Measurements from ENCODE around the gene RAPGEF4.

RAPGEF4 gene

GRCh38 chr2:173048522-173048896 is 312.9 kb downstream of the RAPGEF4 start:
- DNase-seq, result no peak

DNA sequence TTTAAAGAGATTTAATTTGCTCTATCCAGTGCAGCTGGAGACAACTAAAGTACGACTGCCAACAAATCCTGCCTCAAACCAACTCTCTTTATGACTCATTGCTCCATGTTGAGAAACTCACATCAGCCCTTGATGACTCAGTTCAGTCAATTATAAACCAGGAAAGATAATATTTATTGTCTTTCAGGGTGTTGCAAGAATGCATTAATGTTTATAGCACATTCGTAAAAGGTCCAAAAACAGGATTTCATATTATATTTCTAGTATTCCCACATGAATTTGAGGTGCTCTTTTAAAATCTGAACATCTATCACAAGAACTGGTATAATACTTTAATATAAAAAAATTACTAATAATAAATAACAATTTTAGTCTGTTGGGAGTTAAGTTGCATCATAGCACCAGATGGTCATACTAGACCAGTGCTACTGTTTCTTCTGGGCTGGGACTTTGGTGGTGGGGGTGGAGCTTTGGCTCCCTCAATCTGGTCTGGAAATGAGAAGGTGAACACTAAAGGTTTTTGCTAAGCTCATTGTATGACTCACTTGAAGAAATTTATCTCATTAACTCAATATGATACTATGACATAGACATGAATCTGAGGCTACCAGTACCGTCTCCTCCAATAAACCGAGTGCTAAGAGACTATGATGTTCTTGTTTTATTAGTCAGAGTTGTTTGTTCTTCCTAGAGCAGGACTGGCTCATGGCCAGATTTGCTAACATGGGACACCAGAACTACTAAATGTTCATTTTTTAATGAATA is 313.4 kb downstream of the RAPGEF4 start:
- peak; percentile 44 for DNase-seq

DNA sequence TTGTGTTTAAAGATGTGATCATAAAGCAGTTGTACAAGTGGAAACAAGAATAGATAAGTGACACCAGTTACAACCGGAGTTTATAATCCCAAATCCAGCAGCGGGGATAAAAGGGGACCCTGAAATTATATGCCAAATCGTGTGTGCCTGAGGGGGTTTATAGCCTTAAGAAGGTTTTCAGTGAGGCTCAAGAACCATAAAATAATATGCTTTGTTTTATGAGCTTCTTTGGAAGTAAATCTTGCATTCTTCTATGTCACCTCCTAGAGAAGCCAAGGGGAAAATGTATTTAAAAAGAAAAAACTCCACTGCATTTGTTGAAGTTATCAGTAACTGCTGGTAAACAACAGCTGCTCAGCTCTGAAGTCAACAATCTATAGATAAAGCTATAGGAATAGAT is 314.2 kb downstream of the RAPGEF4 start:
- DNase-seq, result no peak

DNA sequence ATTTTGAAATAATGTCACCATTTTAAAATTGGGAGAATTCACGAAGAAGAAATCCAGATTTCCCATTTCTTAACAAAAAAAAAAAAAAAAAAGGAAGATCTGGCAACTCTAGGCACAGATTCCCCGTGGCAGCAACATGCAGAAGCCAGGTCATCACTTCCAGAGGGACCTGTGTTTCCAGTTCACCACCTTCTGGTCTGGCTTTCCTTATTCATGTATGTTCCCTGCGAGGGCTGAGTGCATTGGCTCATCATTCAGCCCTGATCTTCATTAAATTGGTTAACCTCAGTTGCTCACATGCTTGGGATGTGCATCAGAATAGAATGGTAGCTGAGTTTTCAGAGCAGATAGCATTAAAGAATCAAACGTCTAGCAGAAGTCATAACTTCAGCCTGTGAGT is 315.0 kb downstream of the RAPGEF4 start:
- DNase-seq, result no peak

DNA sequence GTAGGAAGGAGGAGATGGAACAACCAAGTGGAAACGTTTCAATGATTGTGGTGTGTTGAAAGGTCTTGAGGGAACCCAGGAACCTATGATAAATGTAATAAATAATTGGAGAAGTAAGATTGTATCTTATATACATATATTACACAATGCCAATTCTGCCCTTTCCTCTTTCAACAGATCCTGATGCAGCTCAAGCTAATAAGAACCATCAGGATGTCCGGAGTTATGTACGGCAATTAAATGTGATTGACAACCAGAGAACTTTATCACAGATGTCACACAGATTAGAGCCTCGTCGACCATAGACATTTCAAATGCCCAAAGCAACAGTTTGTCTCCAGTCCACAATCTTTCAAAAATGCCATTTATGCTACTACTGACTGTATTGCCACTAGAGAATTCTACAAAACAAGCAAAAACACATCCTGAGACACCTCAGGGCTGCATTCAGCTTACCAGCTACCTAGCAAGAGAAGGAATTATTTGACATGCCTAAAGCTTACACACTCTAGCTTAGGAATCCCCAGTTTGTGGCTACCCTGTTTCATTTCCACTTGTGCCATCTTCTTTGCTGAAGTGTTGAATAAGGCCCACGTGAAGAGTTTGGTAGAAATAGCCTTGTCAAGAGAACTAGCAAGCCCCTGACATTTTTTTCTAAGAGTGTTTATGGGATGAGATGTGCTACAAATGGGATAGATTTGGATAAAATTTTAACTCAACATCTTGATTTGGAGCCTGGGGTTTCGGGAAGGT is 316.0 kb downstream of the RAPGEF4 start:
- no peak for DNase-seq

DNA sequence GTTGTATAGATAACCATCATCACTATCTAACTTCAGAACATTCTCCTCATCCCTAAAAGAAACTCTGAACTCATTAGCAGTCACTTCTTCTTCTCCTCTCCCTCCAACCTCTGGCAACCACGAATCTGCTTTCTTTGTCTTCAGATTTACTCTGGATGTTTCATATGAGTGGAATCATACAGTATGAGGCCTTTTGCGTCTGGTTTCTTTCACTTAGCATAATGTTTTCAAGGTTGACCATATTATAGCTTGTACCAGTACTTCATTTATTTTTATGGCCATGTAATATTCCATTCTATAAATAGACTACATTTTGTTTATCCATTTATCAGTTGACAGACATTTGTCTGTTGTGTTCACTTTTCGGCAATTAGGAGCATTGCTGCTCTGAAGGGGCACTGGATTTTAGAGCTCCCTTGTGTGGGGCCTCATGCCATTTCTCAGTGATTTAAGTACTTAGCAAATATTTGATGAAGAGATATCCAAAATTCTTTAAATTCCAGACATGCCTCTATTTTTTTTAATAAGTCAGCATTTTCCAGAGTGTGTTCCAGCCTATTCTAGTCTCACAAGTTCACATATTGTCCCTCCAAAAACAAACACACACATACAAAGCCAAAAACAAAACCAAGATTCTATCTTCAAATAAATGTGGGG is 317.5 kb downstream of the RAPGEF4 start:
- DNase-seq, result no peak

DNA sequence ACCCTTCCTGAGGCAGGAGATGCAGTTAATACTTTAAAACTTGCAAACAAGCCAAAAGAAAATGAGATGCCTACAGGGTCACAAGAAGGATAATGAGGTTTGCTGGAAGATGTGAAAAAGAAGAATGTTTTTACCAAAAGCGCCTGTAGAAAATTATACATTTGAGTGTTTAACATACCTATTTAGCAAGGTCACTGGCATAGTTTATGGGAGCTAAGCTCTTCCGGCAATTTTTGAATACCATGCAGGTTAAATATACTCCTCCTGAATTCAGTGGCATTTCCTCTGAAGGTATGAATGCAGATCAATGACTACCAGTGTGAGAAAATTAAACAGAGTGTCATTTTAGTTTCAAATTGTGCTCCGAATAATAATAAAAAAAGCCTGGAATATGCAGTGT is 318.8 kb downstream of the RAPGEF4 start:
- no peak for DNase-seq

- no peak for DNase-seq
These were observed 321.2 kb downstream of the RAPGEF4 start for GRCh38 chr2:173056705-173057364.

DNA sequence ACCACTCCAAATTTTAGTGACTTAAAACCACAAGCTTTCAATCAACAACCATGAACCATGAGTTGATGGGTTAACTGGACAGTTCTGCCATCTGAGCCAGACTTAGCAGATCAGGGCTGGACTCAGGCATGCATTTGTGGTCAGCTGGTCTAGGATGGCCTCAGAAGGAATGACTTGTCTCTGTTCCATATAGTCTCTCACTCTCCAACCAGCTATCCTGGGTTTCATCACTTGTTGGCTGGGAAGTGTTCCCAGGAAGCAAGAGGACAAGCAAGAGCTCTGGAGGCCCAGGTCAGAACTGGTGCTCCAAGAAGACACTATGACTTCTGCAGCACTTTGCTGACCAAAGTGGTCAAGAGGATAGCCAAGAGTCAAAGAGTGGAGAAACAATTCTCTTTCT is 322.5 kb downstream of the RAPGEF4 start:
- no peak for DNase-seq

- DNase-seq, result no peak
These were observed 323.0 kb downstream of the RAPGEF4 start for GRCh38 chr2:173058673-173059072.

DNA sequence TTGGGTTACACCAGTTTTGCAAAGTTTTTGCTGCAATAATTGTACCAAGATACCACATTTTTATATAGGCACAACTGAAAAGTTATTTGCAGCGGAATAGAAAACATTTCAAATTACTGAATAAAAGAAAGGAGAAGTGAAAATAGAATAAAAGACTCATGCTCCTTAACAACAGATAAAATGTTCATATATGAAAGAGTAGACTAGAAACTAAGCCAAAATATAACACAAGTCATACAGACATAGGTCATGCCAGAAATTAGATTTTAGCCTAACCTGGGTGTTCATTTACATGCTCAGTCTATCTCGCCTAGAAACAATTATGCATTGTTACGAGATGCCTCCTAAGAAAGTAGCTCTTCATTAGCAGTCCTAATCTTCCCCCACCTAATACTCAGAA is 323.6 kb downstream of the RAPGEF4 start:
- no peak for DNase-seq

GRCh38 chr2:173059971-173060461 is 324.4 kb downstream of the RAPGEF4 start:
- no peak for DNase-seq

DNA sequence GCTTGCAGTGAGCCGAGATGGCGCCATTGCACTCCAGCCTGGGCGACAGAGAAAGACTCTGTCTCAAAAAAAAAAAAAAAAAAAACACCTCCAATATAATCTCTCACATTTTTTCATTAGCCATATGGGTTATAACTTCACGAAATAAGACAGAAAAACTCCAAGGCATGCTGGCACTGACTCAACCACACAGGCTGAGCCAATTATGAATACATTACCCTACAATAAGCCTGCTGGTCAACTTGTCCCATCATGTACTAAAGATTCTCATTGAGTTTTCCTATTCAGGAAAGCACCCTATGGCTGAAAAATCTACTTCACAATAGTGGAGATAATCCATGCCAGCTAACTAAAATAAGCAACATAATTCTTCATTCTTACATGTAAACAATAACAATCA is 327.2 kb downstream of the RAPGEF4 start:
- DNase-seq, result no peak

- DNase-seq, result no peak
These were observed 328.6 kb downstream of the RAPGEF4 start for GRCh38 chr2:173064151-173064805.

GRCh38 chr2:173066887-173067676 is 331.4 kb downstream of the RAPGEF4 start:
- no peak for DNase-seq

DNA sequence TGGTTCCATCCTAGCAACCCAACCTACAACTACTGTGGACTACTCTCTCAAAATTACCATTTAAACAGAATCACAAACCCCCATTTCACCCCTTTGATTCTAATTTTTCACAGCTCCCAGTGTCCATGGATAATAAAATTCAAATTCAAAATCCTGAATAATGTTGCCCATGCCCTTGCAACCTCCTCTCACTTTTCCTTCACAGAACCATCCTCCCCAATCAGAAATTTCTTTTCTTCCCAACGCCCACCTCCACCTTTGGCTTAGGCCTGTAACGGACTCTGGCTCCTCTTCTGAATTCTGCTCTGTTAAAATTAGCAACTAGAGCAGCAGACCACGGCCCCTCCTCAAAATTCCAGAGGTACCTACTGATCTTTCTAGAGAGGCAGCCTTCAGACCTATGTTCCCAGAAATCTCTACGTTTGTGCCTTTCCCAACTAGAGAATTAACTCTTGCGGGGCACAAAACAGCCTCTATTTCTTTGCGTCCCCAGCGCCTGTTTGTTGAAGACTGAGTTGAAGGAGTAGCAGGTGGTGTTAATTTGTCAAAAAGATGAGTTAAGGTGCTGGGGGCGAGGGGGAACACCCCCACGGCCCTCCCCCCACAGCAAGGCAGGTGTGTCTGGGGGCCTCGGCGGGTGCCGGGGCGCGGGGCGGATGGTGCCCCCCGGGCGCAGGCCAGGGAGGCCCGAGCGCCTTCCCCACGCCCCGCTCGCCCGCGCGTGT is 339.6 kb downstream of the RAPGEF4 start:
- peak; percentile 91 for DNase-seq

- DNase-seq, result peak; percentile 73
These were observed 340.3 kb downstream of the RAPGEF4 start, which contains the start of gene MAP3K20 for GRCh38 chr2:173075781-173076580. MAP3K20 (plus strand) TSS chr2:173075846; CDS start chr2:173091032, 15,186 bp downstream.

DNA sequence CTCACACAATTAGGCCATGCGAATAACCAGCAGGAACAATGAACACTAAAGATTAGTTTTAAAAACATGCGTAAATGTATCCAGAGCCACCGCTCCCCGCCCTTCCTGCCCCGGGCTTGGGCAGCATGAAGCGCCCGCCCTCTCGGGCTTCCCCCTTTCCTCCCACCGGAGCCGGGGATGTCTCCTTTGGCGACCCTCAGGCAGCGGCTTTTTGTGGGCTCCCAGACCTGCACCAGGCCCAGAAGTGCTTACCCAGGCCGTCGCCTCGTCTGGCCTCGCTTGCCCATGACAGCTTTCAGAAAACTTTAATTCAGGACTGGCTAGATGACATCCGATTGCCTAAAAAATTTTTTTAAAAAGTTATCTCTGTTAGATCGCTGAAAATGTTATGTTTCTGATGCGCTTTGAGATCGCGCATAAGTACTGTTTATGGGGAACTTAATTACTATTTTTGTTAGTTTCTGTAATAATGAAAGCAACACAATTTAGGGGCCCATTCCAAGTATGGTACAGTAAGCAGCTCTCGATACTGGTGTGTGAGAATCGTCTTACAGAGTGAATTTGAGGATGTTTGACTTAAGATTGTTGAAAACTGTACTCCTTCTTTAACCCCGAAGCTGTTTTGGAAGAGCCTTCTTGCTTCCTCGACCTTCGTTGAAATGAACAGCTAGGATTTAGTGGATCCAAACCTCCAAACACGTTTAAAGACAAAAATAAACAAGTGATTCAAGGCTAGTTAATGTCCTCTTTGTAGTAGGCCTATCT is 341.1 kb downstream of the RAPGEF4 start:
- DNase-seq, result peak; percentile 57

DNA sequence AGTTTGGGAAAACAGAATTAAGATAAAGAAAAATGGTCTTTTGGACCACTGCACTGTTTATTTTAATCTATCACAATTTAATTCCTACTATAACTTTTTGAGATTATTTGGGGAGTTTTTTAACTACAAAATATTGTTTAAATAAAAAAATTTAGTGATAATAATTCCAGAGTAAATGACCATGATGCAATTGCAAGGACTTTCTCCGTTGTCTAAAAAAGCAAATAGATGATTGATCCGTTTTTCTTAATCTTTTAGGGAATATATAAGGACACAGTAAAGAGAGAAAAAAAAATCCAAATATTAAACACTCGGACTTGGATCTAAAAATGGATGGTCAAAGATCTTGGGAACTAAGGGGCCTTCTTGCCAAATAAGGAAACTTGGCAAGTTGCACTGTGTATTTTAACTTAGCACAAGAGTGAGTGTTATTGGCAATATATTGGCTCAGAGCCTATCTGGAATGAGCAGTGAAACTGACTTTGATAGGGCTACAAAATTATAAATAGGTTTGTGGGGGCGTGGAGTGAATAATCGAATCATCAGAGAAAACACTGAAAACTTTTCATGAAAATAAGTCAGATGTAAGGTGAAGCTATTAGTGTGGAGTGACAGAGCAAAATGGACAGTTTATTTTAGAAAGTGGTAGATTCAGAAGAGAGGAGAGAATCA is 342.0 kb downstream of the RAPGEF4 start:
- DNase-seq, result peak; percentile 84

Data from DMS79 treated with DMSO at 0.1 percent for 48 hours (cell line).